Sigmoid colon (tissue), 7 donors: Measurements from ENCODE around the gene RASSF8. TPM values are rescaled to one million over a fixed set of nuclear protein-coding genes. Genes with fewer than 3 reads are reported as not detected.
A peak's percentile ranks its signal among the peaks of the same experiment; 100 is the strongest.

Source experiments
- DNase-seq: peaks from one replicate; pipeline ENCODE4 v3.0.0-alpha.2; 2019
- H3K27ac ChIP-seq, 4 donors: fragments of 200-600 bp; sonication (generic); one replicate each; pipeline ENCODE4 v1.5.1; 2016 to 2019; ENCODE audit warnings: mild to moderate bottlenecking in 1 of 4
- H3K27me3 ChIP-seq, 3 donors: fragments of 200-600 bp; sonication (generic); one replicate each; pipeline ENCODE4 v1.5.1; 2019; ENCODE audit warnings: mild to moderate bottlenecking in 1 of 3
- H3K36me3 ChIP-seq, 4 donors: fragments of 200-600 bp; sonication (generic); one replicate each; pipeline ENCODE4 v1.5.1; 2016 to 2019
- H3K4me1 ChIP-seq, 4 donors: fragments of 200-600 bp; sonication (generic); one replicate each; pipeline ENCODE4 v1.5.1; 2017 to 2019
- H3K4me3 ChIP-seq, 4 donors: fragments of 200-600 bp; sonication (generic); one replicate each; pipeline ENCODE4 v1.5.1; 2017 to 2019; ENCODE audit warnings: mild to moderate bottlenecking in 2 of 4, moderate library complexity in 1 of 4
- H3K9me3 ChIP-seq, 4 donors: fragments of 200-600 bp in 3 of 4; sonication (generic) in 3 of 4; one replicate each; pipeline versions ENCODE4 v1.5.1 to v1.6.1; 2013 to 2019
- CTCF ChIP-seq, 4 experiments: fragments of 450-650 bp in 3 of 4; fragments of 200-600 bp in 1 of 4; IDR thresholded peaks; one replicate each; pipeline ENCODE4 v1.5.1; 2016 to 2019; ENCODE audit warnings: antibody characterized with exemption in 4 of 4, mild to moderate bottlenecking in 3 of 4, moderate library complexity in 2 of 4
- EP300 ChIP-seq, 4 donors: sonication (generic); formaldehyde crosslinking; IDR thresholded peaks; one replicate each; pipeline ENCODE4 v1.6.1; 2017; ENCODE audit warnings: antibody characterized with exemption in 4 of 4
- POLR2A ChIP-seq, 2 donors: fragments of 450-650 bp; IDR thresholded peaks; one replicate each; pipeline ENCODE4 v1.6.1; 2016; ENCODE audit warnings: antibody characterized with exemption in 2 of 2, mild to moderate bottlenecking in 2 of 2, moderate library complexity in 2 of 2
- POLR2AphosphoS5 ChIP-seq, 4 donors: sonication (generic); formaldehyde crosslinking; IDR thresholded peaks; one replicate each; pipeline ENCODE4 v1.6.1; 2017; ENCODE audit warnings: antibody characterized with exemption in 4 of 4
- WGBS, 2 donors: extraction: QIAGEN DNeasy Blood & Tissue Kit; methylation state at CpG; one replicate each; pipeline ENCODE4 v1.1.7; 2013; 5-methylcytosine and 5-hydroxymethylcytosine counted together
- intact Hi-C: fragments of 100-400 bp; cut with DNase I; formaldehyde crosslinking; loops from one replicate; pipeline ENCODE4 v1.15.1; 2023
- polyA plus RNA-seq, 3 donors: library from polyadenylated mRNA; stranded (reverse); fragments of 200-250 nt; gene quantifications; one replicate each; pipeline ENCODE4 v1.2.3, GENCODE V29; 2013
- total RNA-seq, 4 donors: library from RNA; depleted of rRNA; stranded (reverse); fragments of >200 nt; gene quantifications; one replicate each; pipeline ENCODE4 v1.1.0, GENCODE V29; 2016
- donor health status: healthy with polysubstance abuse.
- donor health status: Bipolar disorder and iron deficiency.
- donor health status: healthy.

RASSF8 gene
- total and polyA plus RNA-seq, 7 donors = 0.92 to 109 (median 74.0) TPM

GRCh38 chr12:25959071-25959961 is 834 bp downstream of the RASSF8 start:
- no peaks in the 10 kb centered on the region for H3K27me3 ChIP-seq
- peak overlapping the region; percentile 71 to 93 (median 88) for H3K4me3 ChIP-seq
- no peaks in the 10 kb centered on the region for H3K36me3 ChIP-seq
- TF ChIP-seq CTCF (IDR thresholded peaks at IDR 0.05) (no peak), POLR2AphosphoS5 (IDR thresholded peaks at IDR 0.05) (peak; percentile 62 to 80 (median 70)), EP300 (IDR thresholded peaks at IDR 0.05) (no peak), POLR2A (IDR thresholded peaks at IDR 0.05) (peak in 1 of 2 donors; percentile 53)
- peaks cover 0 to 49% (median 47%) of the 10 kb centered on the region in 4 donors for H3K4me1 ChIP-seq
- WGBS, 2 donors = 0 to 1% methylated on average over 57 of the region's 57 CpGs
- H3K9me3 ChIP-seq = no peaks in the 10 kb centered on the region
- intact Hi-C loops = loop anchor here (2.0 to 5.0 kb wide), 3 partner anchors 57 to 762 kb away; partner anchors contain the start of genes DNAI7 and ETFRF1
- DNase-seq = peak; percentile 86
- peak overlapping the region; percentile 92 to 96 (median 94) for H3K27ac ChIP-seq

- Histone ChIP-seq H3K36me3 (no peaks in the 10 kb centered on the region), H3K27me3 (no peaks in the 10 kb centered on the region), H3K9me3 (no peaks in the 10 kb centered on the region), H3K4me3 (peak overlapping the region; percentile 71 to 93 (median 88)), H3K27ac (peak overlapping the region; percentile 92 to 96 (median 94)), H3K4me1 (peaks cover 0 to 56% (median 48%) of the 10 kb centered on the region in 4 donors)
- peak; percentile 75 for DNase-seq
- intact Hi-C loops = loop anchor here (5.0 kb wide), 1 partner anchor 152 kb away; no protein-coding TSS in a partner anchor
- TF ChIP-seq POLR2AphosphoS5 (IDR thresholded peaks at IDR 0.05) (no peak), EP300 (IDR thresholded peaks at IDR 0.05) (no peak), CTCF (IDR thresholded peaks at IDR 0.05) (no peak), POLR2A (IDR thresholded peaks at IDR 0.05) (no peak)
- 9 to 10% methylated on average over 5 of the region's 5 CpGs for WGBS, 2 donors
Observed at GRCh38 chr12:25960143-25960542, 1.7 kb downstream of the RASSF8 start.

GRCh38 chr12:25960961-25961360 is 2.5 kb downstream of the RASSF8 start:
- peak overlapping the region in 3 of 4 donors; percentile 71 to 93 (median 93) for H3K4me3 ChIP-seq
- H3K27ac ChIP-seq = peak overlapping the region; percentile 92 to 96 (median 94)
- H3K9me3 ChIP-seq = no peaks in the 10 kb centered on the region
- peaks cover 0 to 56% (median 48%) of the 10 kb centered on the region in 4 donors for H3K4me1 ChIP-seq
- TF ChIP-seq CTCF (IDR thresholded peaks at IDR 0.05) (no peak), POLR2A (IDR thresholded peaks at IDR 0.05) (no peak), POLR2AphosphoS5 (IDR thresholded peaks at IDR 0.05) (no peak), EP300 (IDR thresholded peaks at IDR 0.05) (no peak)
- H3K36me3 ChIP-seq = no peaks in the 10 kb centered on the region
- intact Hi-C loops = loop anchor here (5.0 kb wide), 1 partner anchor 151 kb away; no protein-coding TSS in a partner anchor
- H3K27me3 ChIP-seq = no peaks in the 10 kb centered on the region
- DNase-seq = no peak
- WGBS, 2 donors = 49 to 62% methylated on average over 4 of the region's 4 CpGs

GRCh38 chr12:25962932-25963525 is 4.5 kb downstream of the RASSF8 start:
- no peaks in the 10 kb centered on the region for H3K36me3 ChIP-seq

More at GRCh38 chr12:25962932-25963525, 4.5 kb downstream of the RASSF8 start:
- no peaks in the 10 kb centered on the region for H3K27me3 ChIP-seq
- H3K4me3 ChIP-seq = no peak overlapping the region
- peaks cover 0 to 66% (median 51%) of the 10 kb centered on the region in 4 donors for H3K4me1 ChIP-seq
- no peaks in the 10 kb centered on the region for H3K9me3 ChIP-seq
- TF ChIP-seq POLR2A (IDR thresholded peaks at IDR 0.05) (no peak), POLR2AphosphoS5 (IDR thresholded peaks at IDR 0.05) (peak in 2 of 4 donors; percentile 21 to 38)
- intact Hi-C loops = loop anchor here (5.0 kb wide), 1 partner anchor 149 kb away; no protein-coding TSS in a partner anchor
- DNase-seq = peak; percentile 86
- 85 to 86% methylated on average over 4 of the region's 4 CpGs for WGBS, 2 donors
- peak overlapping the region; percentile 64 to 96 (median 93) for H3K27ac ChIP-seq
